Cardiac fibroblast (primary cell): Measurements from ENCODE around the gene CRNN.

ENCODE experiments used
- DNase-seq, 2 donors: peaks; one replicate each; pipeline versions ENCODE4 v3.0.0 to v3.0.0-alpha.2; 2010; ENCODE audit warnings: low read depth in 2 of 2
- H3K4me3 ChIP-seq, 2 donors: replicated peaks in 1 of 2; 1 replicate in 1 of 2; 2 replicates in 1 of 2; pipeline ENCODE4 v1.5.1; 2011; ENCODE audit warnings: low read depth in 2 of 2, low read length in 2 of 2, mild to moderate bottlenecking in 2 of 2, moderate library complexity in 1 of 2
- CTCF ChIP-seq: IDR thresholded peaks from one replicate; pipeline ENCODE4 v1.5.1; 2011; ENCODE audit warnings: low read depth, mild to moderate bottlenecking, low read length, inconsistent platforms

CRNN gene

GRCh38 chr1:152457561-152457960, 43.5 kb upstream of the CRNN start:
- no peak for DNase-seq
- TF ChIP-seq CTCF = no peak

GRCh38 chr1:152457071-152457470, 43.0 kb upstream of the CRNN start:
- TF ChIP-seq CTCF = no peak
- DNase-seq = no peak
- H3K4me3 ChIP-seq = no peak overlapping the region

More at GRCh38 chr1:152457561-152457960, 43.5 kb upstream of the CRNN start:
- H3K4me3 ChIP-seq = no peak overlapping the region

GRCh38 chr1:152451254-152451653, 37.2 kb upstream of the CRNN start:
- peak; percentile 37 for TF ChIP-seq CTCF
- DNase-seq = no peak
- no peak overlapping the region for H3K4me3 ChIP-seq

- TF ChIP-seq CTCF = no peak
- DNase-seq = no peak
Measured at GRCh38 chr1:152449661-152450060, 35.6 kb upstream of the CRNN start.

GRCh38 chr1:152448496-152448895, 34.4 kb upstream of the CRNN start:
- TF ChIP-seq CTCF = no peak
- DNase-seq = no peak
- no peak overlapping the region for H3K4me3 ChIP-seq

More at GRCh38 chr1:152449661-152450060, 35.6 kb upstream of the CRNN start:
- H3K4me3 ChIP-seq = no peak overlapping the region

- TF ChIP-seq CTCF = no peak
- DNase-seq = no peak
- no peak overlapping the region for H3K4me3 ChIP-seq
Measured at GRCh38 chr1:152448095-152448494, 34.0 kb upstream of the CRNN start.

- TF ChIP-seq CTCF = no peak
- no peak overlapping the region for H3K4me3 ChIP-seq
- no peak for DNase-seq
Measured at GRCh38 chr1:152447484-152447883, 33.4 kb upstream of the CRNN start.
